Loucy (cell line): Measurements from ENCODE around the gene UBQLN1.

Experiments
- H2AFZ ChIP-seq: fragments of 200-600 bp; sonication (generic); 2 replicates; pipeline ENCODE4 v1.6.0; 2016; ENCODE audit warnings: antibody characterized with exemption, mild to moderate bottlenecking, low read length, moderate library complexity
- H3F3A ChIP-seq: fragments of 200-600 bp; 2 replicates; pipeline ENCODE4 v1.6.0; 2016; ENCODE audit warnings: antibody characterized with exemption, low read depth, mild to moderate bottlenecking
- H3K27me3 ChIP-seq: fragments of 200-600 bp; sonication (generic); 2 replicates; pipeline ENCODE4 v1.6.1; 2014; ENCODE audit warnings: low read length, mild to moderate bottlenecking; ENCODE audit not compliant: insufficient read depth, poor library complexity, severe bottlenecking
- H3K36me3 ChIP-seq: fragments of 200-600 bp; sonication (generic); 2 replicates; pipeline ENCODE4 v1.6.1; 2016; ENCODE audit warnings: low read length; ENCODE audit not compliant: insufficient read depth
- H3K4me1 ChIP-seq: fragments of 200-600 bp; sonication (generic); 2 replicates; pipeline ENCODE4 v1.5.1; 2014; ENCODE audit warnings: low read length, mild to moderate bottlenecking; ENCODE audit not compliant: insufficient read depth, poor library complexity, severe bottlenecking
- H3K4me2 ChIP-seq: fragments of 200-600 bp; sonication (generic); 2 replicates; pipeline ENCODE4 v1.6.0; 2014; ENCODE audit warnings: antibody characterized with exemption, low read length, low read depth, mild to moderate bottlenecking; ENCODE audit not compliant: poor library complexity, severe bottlenecking
- H3K4me3 ChIP-seq: fragments of 200-600 bp; sonication (generic); 2 replicates; pipeline ENCODE4 v1.5.1; 2014; ENCODE audit warnings: low read length, mild to moderate bottlenecking, mixed read lengths; ENCODE audit not compliant: poor library complexity, severe bottlenecking
- H3K79me2 ChIP-seq: fragments of 200-600 bp; sonication (generic); 2 replicates; pipeline ENCODE4 v1.6.1; 2014; ENCODE audit warnings: low read length; ENCODE audit not compliant: insufficient read depth
- H3K9ac ChIP-seq: fragments of 200-600 bp; sonication (generic); 2 replicates; pipeline ENCODE4 v1.6.0; 2014; ENCODE audit warnings: mild to moderate bottlenecking, low read depth, low read length, moderate library complexity; ENCODE audit not compliant: poor library complexity, severe bottlenecking
- H3K9me2 ChIP-seq: fragments of 200-600 bp; sonication (generic); replicated peaks from 2 replicates; pipeline ENCODE4 v1.6.1; 2016; ENCODE audit warnings: low read depth, low read length, mixed read lengths
- H3K9me3 ChIP-seq: fragments of 200-600 bp; sonication (generic); 2 replicates; pipeline ENCODE4 v1.6.1; 2014; ENCODE audit warnings: mild to moderate bottlenecking, antibody characterized with exemption, low read length, low read depth; ENCODE audit not compliant: insufficient read depth
- H4K20me1 ChIP-seq: fragments of 200-600 bp; sonication (generic); 2 replicates; pipeline ENCODE4 v1.6.0; 2014; ENCODE audit warnings: antibody characterized with exemption, low read length, mild to moderate bottlenecking; ENCODE audit not compliant: insufficient read depth, poor library complexity, severe bottlenecking
- EZH2phosphoT487 ChIP-seq: fragments of 200-600 bp; IDR thresholded peaks from 2 replicates; pipeline ENCODE4 v1.6.1; 2018; ENCODE audit warnings: antibody characterized with exemption, mild to moderate bottlenecking, moderate library complexity, borderline replicate concordance
- TF ChIP-seq, protein P1 (sequence below): fragments of 200-600 bp; sonication (generic); conservative IDR thresholded peaks from 2 replicates; pipeline ENCODE4 v1.5.1; 2014; ENCODE audit warnings: mild to moderate bottlenecking, antibody characterized with exemption, low read length

The UBQLN1 gene

DNA sequence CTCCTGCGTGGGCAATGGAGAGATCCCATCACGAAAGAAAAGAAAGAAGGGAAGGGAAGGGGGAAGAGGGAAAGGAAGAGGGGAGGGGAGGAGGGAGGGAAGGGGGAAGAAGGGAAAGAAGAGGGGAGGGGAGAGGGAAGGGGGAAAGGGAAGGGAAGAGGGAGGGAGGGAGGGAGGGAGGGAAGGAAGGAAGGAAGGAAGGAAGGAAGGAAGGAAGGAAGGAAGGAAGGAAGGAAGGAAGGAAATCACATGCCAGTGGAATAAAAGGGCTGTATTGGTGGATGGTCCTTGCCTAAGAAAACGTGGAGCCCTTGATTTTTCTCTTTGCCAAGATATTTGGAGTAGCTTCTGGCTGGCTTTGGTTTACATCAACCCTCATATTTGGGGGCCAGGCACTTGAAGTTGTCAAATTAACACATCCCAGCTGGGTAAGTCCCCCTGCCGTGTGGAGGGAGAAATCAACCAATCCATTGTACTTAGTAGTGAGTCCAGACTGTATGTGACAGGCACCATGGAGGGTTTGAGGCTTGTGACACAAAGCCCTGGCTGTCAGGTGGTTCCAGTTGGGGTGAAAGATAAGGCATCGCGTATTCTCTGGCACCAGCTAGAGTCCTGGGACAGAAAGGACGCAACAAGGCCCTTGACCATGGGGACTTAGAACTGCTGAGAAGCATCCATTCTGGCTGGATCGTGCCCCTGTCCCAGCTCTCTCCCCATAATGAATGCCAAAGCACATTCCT lies 61.1 kb downstream of the UBQLN1 start:
- Histone ChIP-seq H3F3A (no peaks in the 10 kb centered on the region), H3K9ac (no peak overlapping the region), H3K4me1 (no peaks in the 10 kb centered on the region), H3K4me2 (no peak overlapping the region), H3K36me3 (peaks cover 12% of the 10 kb centered on the region; the same call in 1 of the 2 replicates), H3K79me2 (no peaks in the 10 kb centered on the region), H3K9me3 (no peaks in the 10 kb centered on the region), H4K20me1 (no peaks in the 10 kb centered on the region), H3K27me3 (no peaks in the 10 kb centered on the region), H2AFZ (no peak overlapping the region), H3K9me2 (no peaks in the 10 kb centered on the region), H3K4me3 (no peak overlapping the region)
- TF ChIP-seq EZH2phosphoT487, result no peak
- TF ChIP-seq, protein P1, sequence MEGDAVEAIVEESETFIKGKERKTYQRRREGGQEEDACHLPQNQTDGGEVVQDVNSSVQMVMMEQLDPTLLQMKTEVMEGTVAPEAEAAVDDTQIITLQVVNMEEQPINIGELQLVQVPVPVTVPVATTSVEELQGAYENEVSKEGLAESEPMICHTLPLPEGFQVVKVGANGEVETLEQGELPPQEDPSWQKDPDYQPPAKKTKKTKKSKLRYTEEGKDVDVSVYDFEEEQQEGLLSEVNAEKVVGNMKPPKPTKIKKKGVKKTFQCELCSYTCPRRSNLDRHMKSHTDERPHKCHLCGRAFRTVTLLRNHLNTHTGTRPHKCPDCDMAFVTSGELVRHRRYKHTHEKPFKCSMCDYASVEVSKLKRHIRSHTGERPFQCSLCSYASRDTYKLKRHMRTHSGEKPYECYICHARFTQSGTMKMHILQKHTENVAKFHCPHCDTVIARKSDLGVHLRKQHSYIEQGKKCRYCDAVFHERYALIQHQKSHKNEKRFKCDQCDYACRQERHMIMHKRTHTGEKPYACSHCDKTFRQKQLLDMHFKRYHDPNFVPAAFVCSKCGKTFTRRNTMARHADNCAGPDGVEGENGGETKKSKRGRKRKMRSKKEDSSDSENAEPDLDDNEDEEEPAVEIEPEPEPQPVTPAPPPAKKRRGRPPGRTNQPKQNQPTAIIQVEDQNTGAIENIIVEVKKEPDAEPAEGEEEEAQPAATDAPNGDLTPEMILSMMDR, result no peak

DNA sequence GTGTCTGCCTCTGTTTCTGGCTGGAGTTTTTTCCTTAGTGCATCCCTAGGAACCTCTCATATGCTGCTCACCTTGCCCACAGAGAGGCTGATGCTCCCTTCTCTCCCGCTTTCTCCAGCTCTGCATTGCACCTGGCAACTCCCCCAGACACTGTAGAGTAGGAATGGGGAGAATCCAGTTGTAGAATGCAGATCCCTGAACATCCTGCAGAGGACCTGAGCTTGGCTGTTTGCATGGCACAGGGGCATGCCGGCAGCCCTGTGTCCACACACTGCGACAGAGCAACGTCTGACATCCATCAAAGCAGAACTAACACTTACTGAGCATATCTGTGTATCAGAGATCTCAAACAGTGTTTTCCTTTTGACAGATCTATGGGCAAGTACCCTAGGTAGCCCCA lies 65.0 kb downstream of the UBQLN1 start:
- no peaks in the 10 kb centered on the region for H3F3A ChIP-seq
- no peaks in the 10 kb centered on the region for H3K9me2 ChIP-seq
- H2AFZ ChIP-seq, result no peak overlapping the region
- H3K4me3 ChIP-seq, result no peak overlapping the region
- H3K4me1 ChIP-seq, result no peaks in the 10 kb centered on the region
- no peak overlapping the region for H3K4me2 ChIP-seq
- H4K20me1 ChIP-seq, result no peaks in the 10 kb centered on the region
- no peaks in the 10 kb centered on the region for H3K27me3 ChIP-seq
- H3K36me3 ChIP-seq, result no peaks in the 10 kb centered on the region
- H3K9me3 ChIP-seq, result no peaks in the 10 kb centered on the region
- no peaks in the 10 kb centered on the region for H3K79me2 ChIP-seq
- no peak overlapping the region for H3K9ac ChIP-seq
- TF ChIP-seq, protein P1, result no peak
- no peak for TF ChIP-seq EZH2phosphoT487

DNA sequence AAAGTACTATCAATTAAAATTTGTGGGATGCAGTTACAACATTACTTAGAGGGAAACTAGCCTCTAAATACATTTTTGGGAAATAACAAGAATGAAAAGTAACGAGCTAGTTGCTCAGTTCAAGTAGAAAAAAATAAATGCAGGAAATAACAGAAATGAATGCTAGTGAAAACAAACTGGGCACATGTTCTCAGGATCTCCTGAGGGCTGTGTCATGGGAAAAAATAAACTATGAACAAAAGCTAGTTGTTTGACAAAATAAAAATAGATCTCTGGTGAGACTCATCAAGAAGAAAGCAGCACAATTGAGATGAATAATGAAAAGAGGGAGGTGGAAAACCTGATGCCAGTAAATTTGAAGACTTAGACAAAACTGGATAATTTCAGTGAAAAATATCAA lies 68.5 kb downstream of the UBQLN1 start:
- Histone ChIP-seq H3K9ac (no peak overlapping the region), H3K9me2 (no peaks in the 10 kb centered on the region), H3K27me3 (no peaks in the 10 kb centered on the region), H3K4me3 (no peak overlapping the region), H3K4me2 (no peak overlapping the region), H3K36me3 (no peaks in the 10 kb centered on the region), H4K20me1 (no peaks in the 10 kb centered on the region), H3F3A (no peaks in the 10 kb centered on the region), H3K9me3 (no peaks in the 10 kb centered on the region), H2AFZ (no peak overlapping the region), H3K4me1 (no peaks in the 10 kb centered on the region), H3K79me2 (no peaks in the 10 kb centered on the region)
- TF ChIP-seq, protein P1, result no peak
- no peak for TF ChIP-seq EZH2phosphoT487
